HCT116 (cell line): ENCODE data around the gene OSTM1. TPM values are rescaled to one million over a fixed set of nuclear protein-coding genes. Genes with fewer than 3 reads are reported as not detected.

Experiments used
- ATAC-seq: fragments of 200-7000 bp; cut with Tn5 transposase; 2 replicates; pipeline ENCODE4 v1.9.1; 2020; ENCODE audit warnings: mild to moderate bottlenecking, moderate library complexity
- BruUV-seq: library from RNA; stranded (reverse); fragments of 400-500 nt; replicated peaks from 2 replicates; lab custom pipeline; 2021; lab: Mats Ljungman, UMichigan
- CTCF ChIA-PET: fragments of 300-600 bp; sonication (Branson Sonifier 250); formaldehyde crosslinking; loops from one replicate; lab custom pipeline; 2021; ENCODE audit warnings: antibody characterized with exemption; lab: Charles Lee
- POLR2A ChIA-PET: fragments of 300-600, 350-600 bp; sonication (Branson Sonifier 250); formaldehyde crosslinking; loops from one replicate; lab custom pipeline; 2021; ENCODE audit warnings: antibody characterized with exemption; lab: Charles Lee
- RAD21 ChIA-PET, 2 experiments: fragments of 300-600 bp; sonication (Branson Sonifier 250); formaldehyde crosslinking; loops; one replicate each; lab custom pipeline; 2023; ENCODE audit warnings: low total read pairs in 2 of 2; ENCODE audit not compliant: uncharacterized antibody in 2 of 2, unreplicated experiment in 2 of 2, low non-redundant PET in 1 of 2; lab: Charles Lee
- DNase-seq: peaks from one replicate; pipeline ENCODE4 v3.0.0-alpha.2; 2010; ENCODE audit warnings: low read depth, low spot score
- H2AFZ ChIP-seq: fragments of 200-600 bp; shearing (Covaris generic), sonication (generic); 2 replicates; pipeline ENCODE4 v1.6.1; 2017; ENCODE audit warnings: low read depth, mixed run types, mixed read lengths, antibody characterized with exemption, low read length; ENCODE audit not compliant: poor library complexity, severe bottlenecking
- H3K27ac ChIP-seq: 2 replicates; pipeline ENCODE4 v1.5.1; 2012; ENCODE audit warnings: low read depth, low read length
- H3K27me3 ChIP-seq: fragments of 200-600 bp; sonication (generic); 2 replicates; pipeline ENCODE4 v1.6.1; 2016; ENCODE audit warnings: mixed run types, low read length, mixed read lengths; ENCODE audit not compliant: insufficient read depth
- H3K36me3 ChIP-seq, 2 experiments: fragments of 200-500 bp in 1 of 2; fragments of 200-600 bp in 1 of 2; sonication (Bioruptor generic) in 1 of 2; sonication (generic) in 1 of 2; 2 replicates each; pipeline versions ENCODE4 v1.5.1 to v1.6.1; 2014 to 2016; ENCODE audit warnings: low read length in 2 of 2, inconsistent platforms in 1 of 2, mixed read lengths in 1 of 2, mixed run types in 1 of 2; ENCODE audit not compliant: insufficient read depth in 2 of 2, control insufficient read depth in 1 of 2
- H3K4me1 ChIP-seq, 2 experiments: fragments of 200-600 bp in 1 of 2; sonication (generic) in 1 of 2; 2 replicates each; pipeline versions ENCODE4 v1.5.1 to v1.6.1; 2012 to 2017; ENCODE audit warnings: low read length in 2 of 2, inconsistent platforms in 1 of 2, mild to moderate bottlenecking in 1 of 2, mixed read lengths in 1 of 2, mixed run types in 1 of 2, moderate library complexity in 1 of 2; ENCODE audit not compliant: insufficient read depth in 2 of 2, control insufficient read depth in 1 of 2
- H3K4me2 ChIP-seq: fragments of 200-600 bp; sonication (generic); 2 replicates; pipeline ENCODE4 v1.6.1; 2017; ENCODE audit warnings: mixed run types, low read length, mixed read lengths
- H3K4me3 ChIP-seq, 2 experiments: fragments of 200-600 bp in 1 of 2; sonication (generic) in 1 of 2; replicated peaks in 1 of 2; 2 replicates each; pipeline ENCODE4 v1.5.1; 2011 to 2016; ENCODE audit warnings: low read length in 2 of 2, control low read depth in 1 of 2, low read depth in 1 of 2, mild to moderate bottlenecking in 1 of 2, mixed read lengths in 1 of 2, mixed run types in 1 of 2
- H3K79me2 ChIP-seq: fragments of 200-600 bp; sonication (generic); 2 replicates; pipeline ENCODE4 v1.6.1; 2017; ENCODE audit warnings: mild to moderate bottlenecking, mixed run types, low read length, moderate library complexity, mixed read lengths; ENCODE audit not compliant: insufficient read depth
- H3K9ac ChIP-seq: fragments of 200-600 bp; sonication (generic); 2 replicates; pipeline ENCODE4 v1.6.1; 2016; ENCODE audit warnings: low read length, mixed read lengths
- H3K9me2 ChIP-seq: fragments of 200-600 bp; sonication (generic), shearing (Covaris generic); 2 replicates; pipeline ENCODE4 v1.6.1; 2017; ENCODE audit warnings: mixed run types, mild to moderate bottlenecking, moderate library complexity; ENCODE audit not compliant: insufficient read depth
- H3K9me3 ChIP-seq, 2 experiments: fragments of 200-500 bp in 1 of 2; fragments of 200-600 bp in 1 of 2; sonication (Bioruptor generic) in 1 of 2; sonication (generic) in 1 of 2; 2 replicates each; pipeline ENCODE4 v1.6.1; 2014 to 2017; ENCODE audit warnings: low read length in 2 of 2, mixed read lengths in 2 of 2, inconsistent platforms in 1 of 2, low read depth in 1 of 2, mild to moderate bottlenecking in 1 of 2, mixed run types in 1 of 2, moderate library complexity in 1 of 2; ENCODE audit not compliant: control insufficient read depth in 1 of 2, insufficient read depth in 1 of 2
- H4K20me1 ChIP-seq: fragments of 200-600 bp; sonication (generic), shearing (Covaris generic); 2 replicates; pipeline ENCODE4 v1.6.1; 2017; ENCODE audit warnings: mixed run types, mild to moderate bottlenecking, moderate library complexity; ENCODE audit not compliant: insufficient read depth
- CBX3 ChIP-seq: IDR thresholded peaks from 2 replicates; pipeline ENCODE4 v1.6.1; 2012; ENCODE audit warnings: low read depth
- CEBPB ChIP-seq: IDR thresholded peaks from 2 replicates; pipeline ENCODE4 v1.6.1; 2012; ENCODE audit warnings: low read depth
- EGR1 ChIP-seq: IDR thresholded peaks from 2 replicates; pipeline ENCODE4 v1.6.1; 2012; ENCODE audit warnings: low read depth
- ELF1 ChIP-seq: IDR thresholded peaks from 2 replicates; pipeline ENCODE4 v1.6.1; 2012; ENCODE audit warnings: low read depth, borderline replicate concordance
- EZH2 ChIP-seq: fragments of 200-600 bp; sonication (generic); IDR thresholded peaks from 2 replicates; pipeline ENCODE4 v1.6.1; 2017; ENCODE audit warnings: antibody characterized with exemption, mixed run types
- EZH2phosphoT487 ChIP-seq: fragments of 200-600 bp; IDR thresholded peaks from 2 replicates; pipeline ENCODE4 v1.6.1; 2018; ENCODE audit warnings: antibody characterized with exemption, borderline replicate concordance
- FOSL1 ChIP-seq: IDR thresholded peaks from 2 replicates; pipeline ENCODE4 v1.6.1; 2012; ENCODE audit warnings: low read depth
- JUND ChIP-seq: IDR thresholded peaks from 2 replicates; pipeline ENCODE4 v1.6.1; 2012
- POLR2A ChIP-seq: IDR thresholded peaks from 2 replicates; pipeline ENCODE4 v1.7.0; 2011; ENCODE audit warnings: borderline replicate concordance; ENCODE audit not compliant: insufficient read depth, insufficient read length; ENCODE audit errors: extremely low read depth
- POLR2AphosphoS5 ChIP-seq: IDR thresholded peaks from 2 replicates; pipeline ENCODE4 v1.6.1; 2011; ENCODE audit warnings: mild to moderate bottlenecking, low read depth, low read length, moderate library complexity
- RAD21 ChIP-seq: IDR thresholded peaks from 2 replicates; pipeline ENCODE4 v1.6.1; 2012; ENCODE audit warnings: low read depth, mild to moderate bottlenecking
- SIN3A ChIP-seq: IDR thresholded peaks from 2 replicates; pipeline ENCODE4 v1.6.1; 2012; ENCODE audit warnings: low read depth
- SP1 ChIP-seq: IDR thresholded peaks from 2 replicates; pipeline ENCODE4 v1.6.1; 2012; ENCODE audit warnings: low read depth
- SRF ChIP-seq: IDR thresholded peaks from 2 replicates; pipeline ENCODE4 v1.6.1; 2012; ENCODE audit warnings: low read depth
- TCF7L2 ChIP-seq: IDR thresholded peaks from 2 replicates; pipeline ENCODE4 v1.7.0; 2011; ENCODE audit warnings: borderline replicate concordance, inconsistent platforms; ENCODE audit not compliant: insufficient read depth, insufficient read length; ENCODE audit errors: extremely low read depth
- YY1 ChIP-seq: IDR thresholded peaks from 2 replicates; pipeline ENCODE4 v1.6.1; 2011; ENCODE audit warnings: low read length, low read depth, moderate library complexity, mild to moderate bottlenecking; ENCODE audit not compliant: insufficient replicate concordance; ENCODE audit errors: extremely low read depth
- ZFX ChIP-seq: fragments of 450-650 bp; IDR thresholded peaks from 2 replicates; pipeline ENCODE4 v1.6.1; 2017
- ZNF274 ChIP-seq: fragments of 200-500 bp; sonication (Bioruptor generic); IDR thresholded peaks from 2 replicates; pipeline ENCODE4 v1.6.1; 2014; ENCODE audit warnings: mild to moderate bottlenecking, low read depth, low read length, inconsistent platforms
- intact Hi-C: fragments of 100-400 bp; cut with micrococcal nuclease; formaldehyde crosslinking; loops from 2 replicates; pipeline ENCODE4 v1.10.0; 2022
- total RNA-seq: library from RNA; stranded (reverse); gene quantifications from one replicate; pipeline ENCODE4 v1.2.1, GENCODE V29; 2021; ENCODE audit not compliant: unreplicated experiment
- TF ChIP-seq, protein P1 (sequence below), 3 experiments: fragments of 200-600 bp in 1 of 3; sonication (generic) in 1 of 3; IDR thresholded peaks in 2 of 3; conservative IDR thresholded peaks in 1 of 3; 2 replicates each; pipeline ENCODE4 v1.5.1; 2012 to 2017; ENCODE audit warnings: low read depth in 2 of 3, low read length in 2 of 3, antibody characterized with exemption in 1 of 3, borderline replicate concordance in 1 of 3, control low read depth in 1 of 3, mild to moderate bottlenecking in 1 of 3, mixed read lengths in 1 of 3, mixed run types in 1 of 3, moderate library complexity in 1 of 3; ENCODE audit not compliant: insufficient read depth in 1 of 3
- TF ChIP-seq, protein P2 (sequence below): IDR thresholded peaks from 2 replicates; pipeline ENCODE4 v1.6.1; 2012
- TF ChIP-seq, protein P3 (sequence below): IDR thresholded peaks from 2 replicates; pipeline ENCODE4 v1.6.1; 2012
- TF ChIP-seq, protein P4 (sequence below): IDR thresholded peaks from 2 replicates; pipeline ENCODE4 v1.6.1; 2011; ENCODE audit warnings: mild to moderate bottlenecking, low read length, moderate library complexity; ENCODE audit not compliant: insufficient replicate concordance; ENCODE audit errors: extremely low read depth

The OSTM1 gene
- total RNA-seq, 1 experiment from 2014 or later, result 11.2 TPM

DNA sequence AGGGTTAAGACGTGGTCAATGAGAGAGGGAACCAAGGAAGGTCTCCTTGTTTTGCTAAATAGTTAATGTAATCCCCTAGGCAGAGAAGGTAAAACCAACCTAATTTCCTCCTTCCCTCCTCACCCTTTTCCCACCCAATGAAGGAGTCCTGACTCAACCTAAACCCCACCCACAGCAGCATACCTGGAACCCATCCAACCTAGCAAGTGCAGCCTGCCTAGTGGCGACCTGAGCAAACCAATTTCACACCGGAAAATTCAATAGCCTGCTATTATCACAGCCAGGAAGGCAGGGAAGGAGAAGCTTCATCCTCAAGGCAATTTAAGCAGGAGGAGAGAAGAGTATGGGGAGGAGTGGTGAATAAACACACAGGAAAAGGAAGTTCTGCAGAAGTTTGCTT, 46.9 kb downstream of the OSTM1 start (continued):
- TF ChIP-seq RAD21, result no peak
- TF ChIP-seq CEBPB, result no peak
- TF ChIP-seq, protein P1, sequence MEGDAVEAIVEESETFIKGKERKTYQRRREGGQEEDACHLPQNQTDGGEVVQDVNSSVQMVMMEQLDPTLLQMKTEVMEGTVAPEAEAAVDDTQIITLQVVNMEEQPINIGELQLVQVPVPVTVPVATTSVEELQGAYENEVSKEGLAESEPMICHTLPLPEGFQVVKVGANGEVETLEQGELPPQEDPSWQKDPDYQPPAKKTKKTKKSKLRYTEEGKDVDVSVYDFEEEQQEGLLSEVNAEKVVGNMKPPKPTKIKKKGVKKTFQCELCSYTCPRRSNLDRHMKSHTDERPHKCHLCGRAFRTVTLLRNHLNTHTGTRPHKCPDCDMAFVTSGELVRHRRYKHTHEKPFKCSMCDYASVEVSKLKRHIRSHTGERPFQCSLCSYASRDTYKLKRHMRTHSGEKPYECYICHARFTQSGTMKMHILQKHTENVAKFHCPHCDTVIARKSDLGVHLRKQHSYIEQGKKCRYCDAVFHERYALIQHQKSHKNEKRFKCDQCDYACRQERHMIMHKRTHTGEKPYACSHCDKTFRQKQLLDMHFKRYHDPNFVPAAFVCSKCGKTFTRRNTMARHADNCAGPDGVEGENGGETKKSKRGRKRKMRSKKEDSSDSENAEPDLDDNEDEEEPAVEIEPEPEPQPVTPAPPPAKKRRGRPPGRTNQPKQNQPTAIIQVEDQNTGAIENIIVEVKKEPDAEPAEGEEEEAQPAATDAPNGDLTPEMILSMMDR (IDR thresholded peaks at IDR 0.05 in 2 of 3, conservative IDR thresholded peaks at IDR 0.05 in 1 of 3; ENCODE audit: borderline replicate concordance in 1 of 3, insufficient read depth in 1 of 3, low read depth in 2 of 3, low read length in 2 of 3), result no peak
- TF ChIP-seq TCF7L2, result no peak
- TF ChIP-seq, protein P2, sequence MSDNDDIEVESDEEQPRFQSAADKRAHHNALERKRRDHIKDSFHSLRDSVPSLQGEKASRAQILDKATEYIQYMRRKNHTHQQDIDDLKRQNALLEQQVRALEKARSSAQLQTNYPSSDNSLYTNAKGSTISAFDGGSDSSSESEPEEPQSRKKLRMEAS, result no peak
- TF ChIP-seq EGR1, result no peak

DNA sequence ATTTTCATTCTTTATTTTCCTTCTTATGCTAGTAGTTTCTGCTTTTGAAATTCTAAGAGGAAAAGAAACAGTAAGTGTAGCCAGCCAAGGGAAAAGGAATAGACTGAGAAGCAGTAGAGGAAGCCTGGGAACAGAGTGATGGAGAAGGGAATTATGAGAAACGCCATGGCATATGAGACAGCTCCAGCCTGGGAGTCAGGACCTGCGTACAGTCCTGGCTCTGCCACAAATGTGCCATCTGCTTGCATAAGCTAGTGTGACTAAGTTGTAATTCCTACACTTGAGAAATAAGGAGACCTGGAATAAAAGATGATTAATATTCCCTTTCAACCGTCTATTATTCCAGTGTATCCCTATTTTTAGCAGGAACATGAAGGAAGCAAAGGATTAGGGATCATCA, 47.5 kb downstream of the OSTM1 start:
- DNase-seq (no peak), ATAC-seq (no peak)
- H3K36me3 ChIP-seq, result no peaks in the 10 kb centered on the region
- H3K9me3 ChIP-seq, result no peaks in the 10 kb centered on the region
- RAD21 ChIA-PET, result no interaction called here
- H4K20me1 ChIP-seq, result no peaks in the 10 kb centered on the region
- no TSS peak for BruUV-seq
- POLR2A ChIA-PET, result no interaction called here
- intact Hi-C loops, result no loop called here
- H3K9me2 ChIP-seq, result no peaks in the 10 kb centered on the region
- CTCF ChIA-PET, result no interaction called here
- H3K4me3 ChIP-seq, result no peak overlapping the region
- no peak overlapping the region for H3K27ac ChIP-seq
- H3K9ac ChIP-seq, result no peak overlapping the region
- no peaks in the 10 kb centered on the region for H3K79me2 ChIP-seq
- H3K27me3 ChIP-seq, result no peaks in the 10 kb centered on the region
- peaks cover 0 to 3% of the 10 kb centered on the region in 2 experiments; a peak in 1 of 4 replicates for H3K4me1 ChIP-seq
- no peak for TF ChIP-seq ZFX
- TF ChIP-seq POLR2AphosphoS5, result no peak
- no peak for TF ChIP-seq FOSL1
- no peak for TF ChIP-seq CBX3
- TF ChIP-seq SIN3A, result no peak
- no peak for TF ChIP-seq POLR2A
- TF ChIP-seq, protein P3, sequence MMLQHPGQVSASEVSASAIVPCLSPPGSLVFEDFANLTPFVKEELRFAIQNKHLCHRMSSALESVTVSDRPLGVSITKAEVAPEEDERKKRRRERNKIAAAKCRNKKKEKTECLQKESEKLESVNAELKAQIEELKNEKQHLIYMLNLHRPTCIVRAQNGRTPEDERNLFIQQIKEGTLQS, result no peak
- no peak for TF ChIP-seq SP1
- TF ChIP-seq SRF, result no peak
- TF ChIP-seq, protein P2, result no peak
- no peak for TF ChIP-seq CEBPB
- TF ChIP-seq RAD21, result no peak
- TF ChIP-seq ELF1, result no peak
- TF ChIP-seq EZH2, result no peak
- TF ChIP-seq TCF7L2, result no peak
- TF ChIP-seq, protein P4, sequence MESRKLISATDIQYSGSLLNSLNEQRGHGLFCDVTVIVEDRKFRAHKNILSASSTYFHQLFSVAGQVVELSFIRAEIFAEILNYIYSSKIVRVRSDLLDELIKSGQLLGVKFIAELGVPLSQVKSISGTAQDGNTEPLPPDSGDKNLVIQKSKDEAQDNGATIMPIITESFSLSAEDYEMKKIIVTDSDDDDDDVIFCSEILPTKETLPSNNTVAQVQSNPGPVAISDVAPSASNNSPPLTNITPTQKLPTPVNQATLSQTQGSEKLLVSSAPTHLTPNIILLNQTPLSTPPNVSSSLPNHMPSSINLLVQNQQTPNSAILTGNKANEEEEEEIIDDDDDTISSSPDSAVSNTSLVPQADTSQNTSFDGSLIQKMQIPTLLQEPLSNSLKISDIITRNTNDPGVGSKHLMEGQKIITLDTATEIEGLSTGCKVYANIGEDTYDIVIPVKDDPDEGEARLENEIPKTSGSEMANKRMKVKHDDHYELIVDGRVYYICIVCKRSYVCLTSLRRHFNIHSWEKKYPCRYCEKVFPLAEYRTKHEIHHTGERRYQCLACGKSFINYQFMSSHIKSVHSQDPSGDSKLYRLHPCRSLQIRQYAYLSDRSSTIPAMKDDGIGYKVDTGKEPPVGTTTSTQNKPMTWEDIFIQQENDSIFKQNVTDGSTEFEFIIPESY, result no peak
- no peak for TF ChIP-seq JUND
- TF ChIP-seq ZNF274, result no peak
- TF ChIP-seq EZH2phosphoT487, result no peak
- no peak for TF ChIP-seq YY1
- no peak overlapping the region for H2AFZ ChIP-seq
- H3K4me2 ChIP-seq, result no peak overlapping the region
